ENCODE measurements around the gene ITGB1BP1.
"Not testable (repeated sequence)": the region's sequence is repeated elsewhere in the genome, so short reads cannot be mapped to it uniquely, and the experiment has no call there.

The ITGB1BP1 gene

GRCh38 chr2:9398881-9399780 lies 24.2 kb downstream of the ITGB1BP1 start:
- no peak for DNase-seq

- not testable (repeated sequence) for DNase-seq
Measured at GRCh38 chr2:9398251-9398650, 25.1 kb downstream of the ITGB1BP1 start.

- DNase-seq = no peak
Measured at GRCh38 chr2:9397201-9397600, 26.1 kb downstream of the ITGB1BP1 start.

- DNase-seq = no peak
Measured at GRCh38 chr2:9394816-9395215, 28.5 kb downstream of the ITGB1BP1 start.

- no peak for DNase-seq
Measured at GRCh38 chr2:9392898-9393765, 30.2 kb downstream of the ITGB1BP1 start.

GRCh38 chr2:9391961-9392720 lies 31.2 kb downstream of the ITGB1BP1 start:
- DNase-seq = no peak

GRCh38 chr2:9390991-9391390 lies 32.3 kb downstream of the ITGB1BP1 start:
- no peak for DNase-seq

- no peak for DNase-seq
Measured at GRCh38 chr2:9390151-9390850, 33.0 kb downstream of the ITGB1BP1 start.

GRCh38 chr2:9388950-9389911 lies 34.1 kb downstream of the ITGB1BP1 start:
- no peak for DNase-seq

- no peak for DNase-seq
Measured at GRCh38 chr2:9388199-9388681, 35.1 kb downstream of the ITGB1BP1 start.

- no peak for DNase-seq
Measured at GRCh38 chr2:9385841-9386240, 37.5 kb downstream of the ITGB1BP1 start.

- no peak for DNase-seq
Measured at GRCh38 chr2:9384521-9384920, 38.8 kb downstream of the ITGB1BP1 start.

GRCh38 chr2:9382604-9383235 lies 40.6 kb downstream of the ITGB1BP1 start:
- no peak for DNase-seq

GRCh38 chr2:9380702-9381628 lies 42.4 kb downstream of the ITGB1BP1 start:
- DNase-seq = no peak

- DNase-seq = no peak
Measured at GRCh38 chr2:9379391-9379755, 44.0 kb downstream of the ITGB1BP1 start.

- no peak for DNase-seq
Measured at GRCh38 chr2:9378433-9379390, 44.6 kb downstream of the ITGB1BP1 start.

GRCh38 chr2:9377461-9378097 lies 45.7 kb downstream of the ITGB1BP1 start:
- DNase-seq = no peak
